Activated CD4-positive, alpha-beta T cell treated with anti-CD3 and anti-CD28 coated beads, Interleukin-2, amount 10 ng/mL, durations not matched to agents 7 days and 5 days (primary cell): ENCODE results near the gene CCDC178. TPM values are rescaled to one million over a fixed set of nuclear protein-coding genes. Genes with fewer than 3 reads are reported as not detected.
"Not testable (repeated sequence)": the region's sequence is repeated elsewhere in the genome, so short reads cannot be mapped to it uniquely, and the experiment has no call there.

ENCODE experiments used
- CTCF ChIA-PET: fragments of 350-600 bp; sonication (Branson Sonifier 250); formaldehyde crosslinking; loops from one replicate; lab custom pipeline; 2021; ENCODE audit warnings: antibody characterized with exemption; lab: Charles Lee
- POLR2A ChIA-PET: fragments of 350-600 bp; sonication (Branson Sonifier 250); formaldehyde crosslinking; loops from one replicate; lab custom pipeline; 2021; ENCODE audit warnings: antibody characterized with exemption; lab: Charles Lee
- DNase-seq: peaks from one replicate; pipeline ENCODE4 v3.0.0-alpha.2; 2020
- H3K27ac Mint-ChIP-seq: one replicate; pipeline ENCODE4 v1.8.0; 2021; ENCODE audit warnings: mild to moderate bottlenecking, moderate library complexity, mixed read lengths
- H3K27me3 Mint-ChIP-seq: one replicate; pipeline ENCODE4 v1.8.0; 2021; ENCODE audit warnings: mixed read lengths
- H3K36me3 Mint-ChIP-seq: one replicate; pipeline ENCODE4 v1.8.0; 2021; ENCODE audit warnings: low read depth, mixed read lengths
- H3K4me1 Mint-ChIP-seq: one replicate; pipeline ENCODE4 v1.8.0; 2021; ENCODE audit warnings: mixed read lengths
- H3K4me3 Mint-ChIP-seq: one replicate; pipeline ENCODE4 v1.8.0; 2021; ENCODE audit warnings: mild to moderate bottlenecking, moderate library complexity, mixed read lengths
- H3K9me3 Mint-ChIP-seq: one replicate; pipeline ENCODE4 v1.8.0; 2021; ENCODE audit warnings: mixed read lengths
- total RNA-seq, 2 experiments: library from RNA; stranded (reverse); gene quantifications; one replicate each; pipeline ENCODE4 v1.2.3, GENCODE V29; 2021

The CCDC178 gene
- total RNA-seq, 2 experiments from 2014 or later, result not detected

- ChIA-PET CTCF (no interaction called here), POLR2A (no interaction called here)
- Mint-ChIP-seq H3K4me3 (no peak overlapping the region), H3K9me3 (no peaks in the 10 kb centered on the region), H3K36me3 (no peaks in the 10 kb centered on the region), H3K27me3 (peaks cover 2% of the 10 kb centered on the region), H3K27ac (no peak overlapping the region), H3K4me1 (no peaks in the 10 kb centered on the region)
- no peak for DNase-seq
Measured at GRCh38 chr18:32975163-32975436, 465.4 kb downstream of the CCDC178 start.

DNA sequence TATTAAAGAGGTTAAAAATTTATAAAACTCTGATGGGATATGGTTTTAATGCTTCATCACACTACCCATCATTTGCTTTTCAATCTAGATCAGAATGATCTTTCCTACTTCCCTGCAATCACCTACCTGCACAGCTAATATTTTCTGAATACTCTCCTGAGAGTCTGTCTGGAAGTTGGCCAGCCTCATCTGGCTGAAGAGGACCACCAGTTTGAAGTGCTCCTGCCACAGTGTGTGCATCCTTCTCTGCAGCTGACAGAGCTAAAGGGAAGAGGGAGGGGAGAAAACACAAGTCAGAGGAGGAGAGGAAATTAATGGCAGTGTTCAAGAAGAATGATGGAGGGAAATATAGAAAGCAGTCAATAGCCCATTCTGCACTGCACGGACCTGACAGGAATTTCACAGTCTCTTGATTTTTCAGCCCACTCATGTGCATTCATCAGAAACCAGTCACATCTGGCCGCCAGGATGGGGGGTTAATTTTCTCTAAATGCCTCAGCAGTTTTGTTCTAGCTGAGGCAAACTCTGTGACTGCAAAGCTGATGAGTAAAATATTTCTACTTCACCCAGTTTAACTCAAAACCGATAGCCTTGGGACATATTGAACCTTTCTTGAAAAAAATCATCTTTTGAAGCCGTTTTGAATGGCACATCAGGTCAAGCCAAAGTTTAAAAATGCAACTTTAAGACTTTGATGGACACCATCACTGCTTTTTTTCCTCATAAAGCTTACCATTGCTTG is 465.9 kb downstream of the CCDC178 start:
- DNase-seq, result no peak
- no peaks in the 10 kb centered on the region for H3K4me1 Mint-ChIP-seq
- H3K36me3 Mint-ChIP-seq, result no peaks in the 10 kb centered on the region
- CTCF ChIA-PET, result no interaction called here
- peaks cover 2% of the 10 kb centered on the region for H3K27me3 Mint-ChIP-seq
- no peak overlapping the region for H3K27ac Mint-ChIP-seq
- H3K9me3 Mint-ChIP-seq, result no peaks in the 10 kb centered on the region
- POLR2A ChIA-PET, result no interaction called here
- no peak overlapping the region for H3K4me3 Mint-ChIP-seq

GRCh38 chr18:32968248-32968647 is 472.3 kb downstream of the CCDC178 start:
- no peaks in the 10 kb centered on the region for H3K4me1 Mint-ChIP-seq
- H3K36me3 Mint-ChIP-seq, result no peaks in the 10 kb centered on the region
- no peak for DNase-seq
- no peak overlapping the region for H3K4me3 Mint-ChIP-seq
- H3K27ac Mint-ChIP-seq, result no peak overlapping the region
- ChIA-PET CTCF (no interaction called here), POLR2A (no interaction called here)
- H3K9me3 Mint-ChIP-seq, result no peaks in the 10 kb centered on the region
- H3K27me3 Mint-ChIP-seq, result no peaks in the 10 kb centered on the region

GRCh38 chr18:32966141-32966540 is 474.4 kb downstream of the CCDC178 start:
- ChIA-PET CTCF (no interaction called here), POLR2A (no interaction called here)
- H3K4me3 Mint-ChIP-seq, result no peak overlapping the region
- H3K27me3 Mint-ChIP-seq, result no peaks in the 10 kb centered on the region
- no peaks in the 10 kb centered on the region for H3K36me3 Mint-ChIP-seq
- H3K27ac Mint-ChIP-seq, result no peak overlapping the region
- no peaks in the 10 kb centered on the region for H3K9me3 Mint-ChIP-seq
- no peak for DNase-seq
- H3K4me1 Mint-ChIP-seq, result no peaks in the 10 kb centered on the region

DNA sequence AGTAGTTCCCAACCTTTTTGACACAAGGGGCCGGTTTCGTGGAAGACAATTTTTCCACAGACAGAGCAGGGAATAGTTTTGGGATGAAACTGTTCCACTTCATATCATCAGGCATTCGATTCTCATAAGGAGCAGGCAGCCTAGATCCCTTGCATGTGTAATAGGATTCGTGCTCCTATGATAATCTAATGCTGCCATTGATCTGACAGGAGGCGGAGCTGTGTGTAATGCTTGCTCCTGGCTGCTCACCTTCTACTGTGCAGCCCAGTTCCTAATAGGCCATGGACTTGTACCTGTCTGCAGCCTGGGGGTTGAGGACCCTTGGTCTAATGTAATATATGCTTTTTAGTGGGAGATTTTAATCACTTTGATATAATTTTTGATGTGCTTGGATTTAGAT is 479.0 kb downstream of the CCDC178 start:
- H3K4me1 Mint-ChIP-seq, result no peaks in the 10 kb centered on the region
- no peak overlapping the region for H3K27ac Mint-ChIP-seq
- no peak overlapping the region for H3K4me3 Mint-ChIP-seq
- H3K27me3 Mint-ChIP-seq, result no peaks in the 10 kb centered on the region
- CTCF ChIA-PET, result no interaction called here
- no peaks in the 10 kb centered on the region for H3K9me3 Mint-ChIP-seq
- POLR2A ChIA-PET, result no interaction called here
- DNase-seq, result no peak
- H3K36me3 Mint-ChIP-seq, result no peaks in the 10 kb centered on the region

- Mint-ChIP-seq H3K36me3 (no peaks in the 10 kb centered on the region), H3K27me3 (no peaks in the 10 kb centered on the region), H3K4me3 (no peak overlapping the region), H3K9me3 (no peaks in the 10 kb centered on the region), H3K4me1 (no peaks in the 10 kb centered on the region), H3K27ac (no peak overlapping the region)
- CTCF ChIA-PET, result no interaction called here
- POLR2A ChIA-PET, result no interaction called here
- DNase-seq, result no peak
Measured at GRCh38 chr18:32958746-32959145, 481.8 kb downstream of the CCDC178 start.

- Mint-ChIP-seq H3K4me3 (no peak overlapping the region), H3K4me1 (no peaks in the 10 kb centered on the region)
- POLR2A ChIA-PET, result no interaction called here
Measured at GRCh38 chr18:32956591-32957315, 483.8 kb downstream of the CCDC178 start.

GRCh38 chr18:32952318-32952717 is 488.2 kb downstream of the CCDC178 start:
- H3K9me3 Mint-ChIP-seq, H3K27ac Mint-ChIP-seq, H3K27me3 Mint-ChIP-seq, H3K36me3 Mint-ChIP-seq, POLR2A ChIA-PET, H3K4me3 Mint-ChIP-seq, H3K4me1 Mint-ChIP-seq, DNase-seq, CTCF ChIA-PET: not testable (repeated sequence)

More at GRCh38 chr18:32956591-32957315, 483.8 kb downstream of the CCDC178 start:
- no peaks in the 10 kb centered on the region for H3K36me3 Mint-ChIP-seq
- no peak for DNase-seq
- peaks cover 5% of the 10 kb centered on the region for H3K9me3 Mint-ChIP-seq
- no peaks in the 10 kb centered on the region for H3K27me3 Mint-ChIP-seq
- CTCF ChIA-PET, result no interaction called here
- no peak overlapping the region for H3K27ac Mint-ChIP-seq

DNA sequence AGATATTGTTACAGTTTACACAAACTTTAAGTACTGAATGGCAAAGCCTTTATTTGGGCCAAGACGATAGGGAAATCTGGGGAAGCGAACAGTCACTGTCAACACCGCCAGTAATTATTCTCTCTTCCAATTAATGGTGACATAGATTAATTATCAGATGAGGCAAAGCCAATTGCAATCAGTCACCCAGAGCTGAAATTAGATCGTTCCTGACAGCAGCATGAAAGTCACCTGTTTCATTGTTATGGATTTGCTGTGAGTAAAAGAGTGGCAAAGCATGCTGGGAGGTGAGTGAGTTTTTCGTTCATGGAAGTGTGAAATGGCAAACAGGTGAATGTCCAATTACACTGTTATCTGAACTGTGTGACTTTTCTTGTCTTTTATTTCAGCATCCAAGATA is 502.9 kb downstream of the CCDC178 start:
- Mint-ChIP-seq H3K4me3 (no peak overlapping the region), H3K27ac (no peak overlapping the region), H3K36me3 (no peaks in the 10 kb centered on the region), H3K9me3 (no peaks in the 10 kb centered on the region), H3K27me3 (no peaks in the 10 kb centered on the region), H3K4me1 (no peaks in the 10 kb centered on the region)
- CTCF ChIA-PET, result no interaction called here
- POLR2A ChIA-PET, result no interaction called here
- DNase-seq, result no peak

GRCh38 chr18:32937066-32937465 is 503.5 kb downstream of the CCDC178 start:
- no peaks in the 10 kb centered on the region for H3K27me3 Mint-ChIP-seq
- H3K27ac Mint-ChIP-seq, result no peak overlapping the region
- CTCF ChIA-PET, result no interaction called here
- no peak for DNase-seq
- POLR2A ChIA-PET, result no interaction called here
- H3K9me3 Mint-ChIP-seq, result no peaks in the 10 kb centered on the region
- H3K4me3 Mint-ChIP-seq, result no peak overlapping the region
- H3K4me1 Mint-ChIP-seq, result no peaks in the 10 kb centered on the region
- H3K36me3 Mint-ChIP-seq, result no peaks in the 10 kb centered on the region

DNA sequence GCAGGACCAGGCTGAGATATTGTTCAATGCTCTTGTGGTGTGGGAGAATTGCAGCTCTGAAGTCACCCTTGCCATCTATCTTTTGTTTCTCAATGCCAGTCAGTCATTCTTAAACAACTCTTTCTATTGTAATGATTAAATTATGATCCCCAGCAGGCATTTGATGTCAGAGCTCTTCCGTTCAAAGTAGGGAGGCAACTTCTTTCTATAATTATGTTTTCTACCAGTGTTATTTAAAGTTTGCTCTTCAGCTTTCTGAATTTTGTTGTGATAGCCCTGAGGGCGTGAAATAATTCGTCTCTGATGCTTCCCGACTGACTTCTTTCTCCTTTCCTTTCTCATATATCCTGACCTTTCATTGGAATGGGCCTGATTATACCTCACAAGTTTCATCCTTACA is 506.3 kb downstream of the CCDC178 start:
- ChIA-PET CTCF (no interaction called here), POLR2A (no interaction called here)
- no peaks in the 10 kb centered on the region for H3K36me3 Mint-ChIP-seq
- H3K9me3 Mint-ChIP-seq, result no peaks in the 10 kb centered on the region
- H3K4me1 Mint-ChIP-seq, result no peaks in the 10 kb centered on the region
- H3K27ac Mint-ChIP-seq, result no peak overlapping the region
- no peak overlapping the region for H3K4me3 Mint-ChIP-seq
- no peaks in the 10 kb centered on the region for H3K27me3 Mint-ChIP-seq
- no peak for DNase-seq

GRCh38 chr18:32930695-32931301 is 509.7 kb downstream of the CCDC178 start:
- H3K4me3 Mint-ChIP-seq, result no peak overlapping the region
- no peaks in the 10 kb centered on the region for H3K4me1 Mint-ChIP-seq
- no peak for DNase-seq
- no peaks in the 10 kb centered on the region for H3K27me3 Mint-ChIP-seq
- no peaks in the 10 kb centered on the region for H3K36me3 Mint-ChIP-seq
- no peak overlapping the region for H3K27ac Mint-ChIP-seq
- no peaks in the 10 kb centered on the region for H3K9me3 Mint-ChIP-seq
- ChIA-PET CTCF (no interaction called here), POLR2A (no interaction called here)

GRCh38 chr18:32929213-32929612 is 511.3 kb downstream of the CCDC178 start:
- Mint-ChIP-seq H3K27me3 (no peaks in the 10 kb centered on the region), H3K4me3 (no peak overlapping the region), H3K36me3 (no peaks in the 10 kb centered on the region), H3K9me3 (no peaks in the 10 kb centered on the region), H3K27ac (no peak overlapping the region), H3K4me1 (no peaks in the 10 kb centered on the region)
- ChIA-PET POLR2A (no interaction called here), CTCF (no interaction called here)
- DNase-seq, result no peak
